Measurements from ENCODE around the gene FCHO1. TPM values are rescaled to one million over a fixed set of nuclear protein-coding genes. Genes with fewer than 3 reads are reported as not detected.

FCHO1 gene
- total RNA-seq, 2 experiments from 2014 or later, result 54.3 to 54.5 TPM

- ChIA-PET CTCF (interaction anchor here (0.6 to 1.5 kb wide), 4 partner anchors 18 to 1557 kb away, joined by 3 to 8 read pairs (median 4); no protein-coding TSS in a partner anchor), POLR2A (no interaction called here)
- no peak overlapping the region for H3K4me3 Mint-ChIP-seq
- no peaks in the 10 kb centered on the region for H3K9me3 Mint-ChIP-seq
- no peaks in the 10 kb centered on the region for H3K27me3 Mint-ChIP-seq
- intact Hi-C loops (cut with micrococcal nuclease), result no loop called here
- no peak overlapping the region for H3K27ac Mint-ChIP-seq
- H3K36me3 Mint-ChIP-seq, result no peaks in the 10 kb centered on the region
- DNase-seq, result no peak
- H3K4me1 Mint-ChIP-seq (ENCODE audit: low read depth), result peaks cover 22% of the 10 kb centered on the region
These were observed 51.0 kb downstream of the FCHO1 start for GRCh38 chr19:17802137-17802858.

- intact Hi-C loops (cut with micrococcal nuclease), result no loop called here
- no peaks in the 10 kb centered on the region for H3K27me3 Mint-ChIP-seq
- no peaks in the 10 kb centered on the region for H3K36me3 Mint-ChIP-seq
- H3K4me1 Mint-ChIP-seq (ENCODE audit: low read depth), result peaks cover 19% of the 10 kb centered on the region
- H3K4me3 Mint-ChIP-seq, result no peak overlapping the region
- DNase-seq, result peak; percentile 48
- ChIA-PET POLR2A (no interaction called here), CTCF (interaction anchor here (1.1 to 1.5 kb wide), 3 partner anchors 19 to 308 kb away, joined by 3 to 8 read pairs (median 4); no protein-coding TSS in a partner anchor)
- peak overlapping the region; percentile 55 for H3K27ac Mint-ChIP-seq
- H3K9me3 Mint-ChIP-seq, result no peaks in the 10 kb centered on the region
These were observed 52.1 kb downstream of the FCHO1 start for GRCh38 chr19:17803264-17803896.

GRCh38 chr19:17805427-17805826 lies 54.1 kb downstream of the FCHO1 start:
- DNase-seq, result no peak
- H3K36me3 Mint-ChIP-seq, result no peaks in the 10 kb centered on the region
- ChIA-PET CTCF (interaction anchor here (0.6 to 1.1 kb wide), 2 partner anchors 50 to 93 kb away, joined by 3 to 4 read pairs; no protein-coding TSS in a partner anchor), POLR2A (no interaction called here)
- no peaks in the 10 kb centered on the region for H3K27me3 Mint-ChIP-seq
- H3K4me1 Mint-ChIP-seq (ENCODE audit: low read depth), result peaks cover 19% of the 10 kb centered on the region
- no peak overlapping the region for H3K4me3 Mint-ChIP-seq
- intact Hi-C loops (cut with micrococcal nuclease), result no loop called here
- no peak overlapping the region for H3K27ac Mint-ChIP-seq
- H3K9me3 Mint-ChIP-seq, result no peaks in the 10 kb centered on the region

- no peak overlapping the region for H3K27ac Mint-ChIP-seq
- H3K4me1 Mint-ChIP-seq (ENCODE audit: low read depth), result peaks cover 19% of the 10 kb centered on the region
- H3K36me3 Mint-ChIP-seq, result no peaks in the 10 kb centered on the region
- intact Hi-C loops (cut with micrococcal nuclease), result no loop called here
- ChIA-PET POLR2A (no interaction called here), CTCF (no interaction called here)
- H3K9me3 Mint-ChIP-seq, result no peaks in the 10 kb centered on the region
- DNase-seq, result peak; percentile 43
- H3K27me3 Mint-ChIP-seq, result no peaks in the 10 kb centered on the region
- H3K4me3 Mint-ChIP-seq, result no peak overlapping the region
These were observed 55.7 kb downstream of the FCHO1 start for GRCh38 chr19:17806945-17807344.

- intact Hi-C loops (cut with micrococcal nuclease), result no loop called here
- no peaks in the 10 kb centered on the region for H3K27me3 Mint-ChIP-seq
- H3K36me3 Mint-ChIP-seq, result no peaks in the 10 kb centered on the region
- H3K4me3 Mint-ChIP-seq, result no peak overlapping the region
- H3K9me3 Mint-ChIP-seq, result no peaks in the 10 kb centered on the region
- ChIA-PET CTCF (interaction anchor here (0.7 kb wide), 1 partner anchor 48 kb away, joined by 3 read pairs; no protein-coding TSS in a partner anchor), POLR2A (interaction anchor here (1.0 kb wide), 1 partner anchor 41 kb away, joined by 5 read pairs; the partner anchor contains the start of gene JAK3)
- no peak for DNase-seq
- H3K27ac Mint-ChIP-seq, result no peak overlapping the region
- peaks cover 15% of the 10 kb centered on the region for H3K4me1 Mint-ChIP-seq (ENCODE audit: low read depth)
These were observed 56.5 kb downstream of the FCHO1 start for GRCh38 chr19:17807731-17808316.

- H3K4me3 Mint-ChIP-seq, result no peak overlapping the region
- H3K4me1 Mint-ChIP-seq (ENCODE audit: low read depth), result peaks cover 8% of the 10 kb centered on the region
- CTCF ChIA-PET, result no interaction called here
- intact Hi-C loops (cut with micrococcal nuclease), result no loop called here
- H3K9me3 Mint-ChIP-seq, result no peaks in the 10 kb centered on the region
- no peak for DNase-seq
- H3K36me3 Mint-ChIP-seq, result no peaks in the 10 kb centered on the region
- no peaks in the 10 kb centered on the region for H3K27me3 Mint-ChIP-seq
- POLR2A ChIA-PET, result no interaction called here
- no peak overlapping the region for H3K27ac Mint-ChIP-seq
These were observed 59.8 kb downstream of the FCHO1 start for GRCh38 chr19:17811103-17811502.

GRCh38 chr19:17811681-17812080 lies 60.4 kb downstream of the FCHO1 start:
- Mint-ChIP-seq H3K36me3 (peaks cover 1% of the 10 kb centered on the region), H3K4me3 (no peak overlapping the region), H3K4me1 (ENCODE audit: low read depth) (peaks cover 8% of the 10 kb centered on the region), H3K27ac (no peak overlapping the region), H3K9me3 (no peaks in the 10 kb centered on the region), H3K27me3 (no peaks in the 10 kb centered on the region)
- ChIA-PET POLR2A (no interaction called here), CTCF (no interaction called here)
- intact Hi-C loops (cut with micrococcal nuclease), result no loop called here
- no peak for DNase-seq

- Mint-ChIP-seq H3K27me3 (no peaks in the 10 kb centered on the region), H3K4me1 (ENCODE audit: low read depth) (peaks cover 8% of the 10 kb centered on the region), H3K36me3 (peaks cover 1% of the 10 kb centered on the region), H3K9me3 (no peaks in the 10 kb centered on the region), H3K4me3 (no peak overlapping the region), H3K27ac (no peak overlapping the region)
- intact Hi-C loops (cut with micrococcal nuclease), result no loop called here
- POLR2A ChIA-PET, result no interaction called here
- no peak for DNase-seq
- CTCF ChIA-PET, result no interaction called here
These were observed 60.8 kb downstream of the FCHO1 start for GRCh38 chr19:17812099-17812498.

GRCh38 chr19:17817668-17818363 lies 66.5 kb downstream of the FCHO1 start:
- peaks cover 1% of the 10 kb centered on the region for H3K36me3 Mint-ChIP-seq
- H3K9me3 Mint-ChIP-seq, result no peaks in the 10 kb centered on the region
- no peak overlapping the region for H3K4me3 Mint-ChIP-seq
- peak overlapping the region; percentile 33 for H3K27ac Mint-ChIP-seq
- CTCF ChIA-PET, result no interaction called here
- no peaks in the 10 kb centered on the region for H3K27me3 Mint-ChIP-seq
- peaks cover 1% of the 10 kb centered on the region for H3K4me1 Mint-ChIP-seq (ENCODE audit: low read depth)
- POLR2A ChIA-PET, result no interaction called here
- DNase-seq, result no peak
- intact Hi-C loops (cut with micrococcal nuclease), result no loop called here

- H3K27ac Mint-ChIP-seq, result no peak within 1 kb of the TSS
- ChIA-PET POLR2A (interaction anchor here (0.6 to 1.0 kb wide), 2 partner anchors 8 to 49 kb away, joined by 3 read pairs; no protein-coding TSS in a partner anchor), CTCF (interaction anchor here (1.9 kb wide), 1 partner anchor 38 kb away, joined by 7 read pairs; the partner anchor contains the start of gene RPL18A)
- H3K9me3 Mint-ChIP-seq, result no peaks in the 10 kb centered on the region
- intact Hi-C loops (cut with micrococcal nuclease), result no loop called here
- no peaks in the 10 kb centered on the region for H3K27me3 Mint-ChIP-seq
- H3K4me1 Mint-ChIP-seq (ENCODE audit: low read depth), result no peaks in the 10 kb centered on the region
- peaks cover 8% of the 10 kb centered on the region for H3K36me3 Mint-ChIP-seq
- DNase-seq, result no peak
- no peak within 1 kb of the TSS for H3K4me3 Mint-ChIP-seq
These were observed 69.9 kb downstream of the FCHO1 start, which contains the start of gene INSL3 for GRCh38 chr19:17821190-17821589. TSS of gene INSL3 (minus strand) at chr19:17821519. CDS start at chr19:17821506, 13 bp downstream.

GRCh38 chr19:17824339-17824738 lies 73.1 kb downstream of the FCHO1 start:
- Mint-ChIP-seq H3K27me3 (no peaks in the 10 kb centered on the region), H3K4me1 (ENCODE audit: low read depth) (no peaks in the 10 kb centered on the region), H3K9me3 (no peaks in the 10 kb centered on the region), H3K4me3 (no peak overlapping the region), H3K27ac (no peak overlapping the region), H3K36me3 (peaks cover 24% of the 10 kb centered on the region)
- ChIA-PET CTCF (no interaction called here), POLR2A (interaction anchor here (0.8 to 1.5 kb wide), 4 partner anchors 8 to 73 kb away, joined by 3 to 5 read pairs (median 4); partner anchors contain the start of gene FCHO1)
- DNase-seq, result no peak
- intact Hi-C loops (cut with micrococcal nuclease), result no loop called here
